ENCODE results near the gene CBFA2T3. TPM values are rescaled to one million over a fixed set of nuclear protein-coding genes. Genes with fewer than 3 reads are reported as not detected.

The CBFA2T3 gene
- total and polyA plus RNA-seq, 7 experiments from 2014 or later, result 0.14 to 25.2 (median 0.38) TPM; not detected in 1

- ChIA-PET POLR2A (no interaction called here), CTCF (no interaction called here)
- intact Hi-C loops (cut with micrococcal nuclease), result no loop called here
- peaks cover 6 to 27% (median 13%) of the 10 kb centered on the region in 11 donors for H3K9me3 Mint-ChIP-seq
- H3K36me3 ChIP-seq (ENCODE audit: control insufficient read depth in 2 of 3, insufficient read depth in 3 of 3, low read length in 3 of 3), result no peaks in the 10 kb centered on the region
- H3K27me3 ChIP-seq (ENCODE audit: control insufficient read depth in 2 of 2, insufficient read depth in 2 of 2, low read length in 2 of 2), result no peaks in the 10 kb centered on the region
- peaks cover 0 to 11% of the 10 kb centered on the region in 2 donors for H3K4me1 ChIP-seq (ENCODE audit: control insufficient read depth in 2 of 2, insufficient read depth in 2 of 2, low read length in 2 of 2)
- peaks cover 0 to 5% (median 0%) of the 10 kb centered on the region in 5 donors for H3K27me3 Mint-ChIP-seq
- DNase-seq (no peak), ATAC-seq (no peak)
- no peak overlapping the region for H3K4me3 ChIP-seq (ENCODE audit: low read length)
- H3K36me3 Mint-ChIP-seq, result peaks cover 0 to 21% (median 6%) of the 10 kb centered on the region in 5 donors
- no peak overlapping the region for H3K27ac Mint-ChIP-seq
- H3K27ac ChIP-seq (ENCODE audit: low read depth, low read length), result no peak overlapping the region
- H3K9me3 ChIP-seq (ENCODE audit: control insufficient read depth in 2 of 3, low read length in 3 of 3), result peaks cover 0 to 4% (median 0%) of the 10 kb centered on the region in 3 experiments
- peak overlapping the region in 1 of 10 donors; percentile 1 for H3K4me3 Mint-ChIP-seq
- peaks cover 0 to 32% (median 8%) of the 10 kb centered on the region in 7 donors for H3K4me1 Mint-ChIP-seq
These were observed 46.1 kb upstream of the CBFA2T3 start for GRCh38 chr16:89023151-89023551.

GRCh38 chr16:89022051-89022836 lies 45.2 kb upstream of the CBFA2T3 start:
- Mint-ChIP-seq H3K4me3 (no peak overlapping the region), H3K9me3 (peaks cover 4 to 22% (median 10%) of the 10 kb centered on the region in 11 donors), H3K4me1 (peaks cover 0 to 29% (median 8%) of the 10 kb centered on the region in 7 donors), H3K27ac (no peak overlapping the region), H3K27me3 (peaks cover 0 to 5% (median 0%) of the 10 kb centered on the region in 5 donors), H3K36me3 (peaks cover 0 to 16% (median 6%) of the 10 kb centered on the region in 5 donors)
- CTCF ChIA-PET, result no interaction called here
- DNase-seq (no peak), ATAC-seq (no peak)
- no peak overlapping the region for H3K4me3 ChIP-seq (ENCODE audit: low read length)
- peaks cover 0 to 4% (median 0%) of the 10 kb centered on the region in 3 experiments for H3K9me3 ChIP-seq (ENCODE audit: control insufficient read depth in 2 of 3, low read length in 3 of 3)
- no peaks in the 10 kb centered on the region for H3K27me3 ChIP-seq (ENCODE audit: control insufficient read depth in 2 of 2, insufficient read depth in 2 of 2, low read length in 2 of 2)
- POLR2A ChIA-PET, result no interaction called here
- H3K27ac ChIP-seq (ENCODE audit: low read depth, low read length), result no peak overlapping the region
- intact Hi-C loops (cut with micrococcal nuclease), result no loop called here
- no peaks in the 10 kb centered on the region for H3K36me3 ChIP-seq (ENCODE audit: control insufficient read depth in 2 of 3, insufficient read depth in 3 of 3, low read length in 3 of 3)
- H3K4me1 ChIP-seq (ENCODE audit: control insufficient read depth in 2 of 2, insufficient read depth in 2 of 2, low read length in 2 of 2), result peaks cover 0 to 11% of the 10 kb centered on the region in 2 donors

GRCh38 chr16:89020925-89021595 lies 44.1 kb upstream of the CBFA2T3 start:
- intact Hi-C loops (cut with micrococcal nuclease), result no loop called here
- Mint-ChIP-seq H3K27me3 (peaks cover 0 to 5% (median 0%) of the 10 kb centered on the region in 5 donors), H3K36me3 (peaks cover 0 to 6% (median 0%) of the 10 kb centered on the region in 5 donors), H3K9me3 (peaks cover 0 to 21% (median 3%) of the 10 kb centered on the region in 11 donors), H3K4me1 (peaks cover 0 to 19% (median 1%) of the 10 kb centered on the region in 7 donors), H3K4me3 (no peak overlapping the region), H3K27ac (no peak overlapping the region)
- Histone ChIP-seq H3K36me3 (ENCODE audit: control insufficient read depth in 2 of 3, insufficient read depth in 3 of 3, low read length in 3 of 3) (no peaks in the 10 kb centered on the region), H3K27me3 (ENCODE audit: control insufficient read depth in 2 of 2, insufficient read depth in 2 of 2, low read length in 2 of 2) (no peaks in the 10 kb centered on the region), H3K4me1 (ENCODE audit: control insufficient read depth in 2 of 2, insufficient read depth in 2 of 2, low read length in 2 of 2) (peaks cover 0 to 11% of the 10 kb centered on the region in 2 donors), H3K4me3 (ENCODE audit: low read length) (no peak overlapping the region), H3K9me3 (ENCODE audit: control insufficient read depth in 2 of 3, low read length in 3 of 3) (no peaks in the 10 kb centered on the region), H3K27ac (ENCODE audit: low read depth, low read length) (no peak overlapping the region)
- ChIA-PET POLR2A (no interaction called here), CTCF (no interaction called here)
- DNase-seq, result no peak
- no peak for ATAC-seq

- H3K9me3 Mint-ChIP-seq, result peaks cover 0 to 22% (median 2%) of the 10 kb centered on the region in 11 donors
- H3K4me3 Mint-ChIP-seq, result no peak overlapping the region
- intact Hi-C loops (cut with micrococcal nuclease), result no loop called here
- ChIA-PET CTCF (no interaction called here), POLR2A (interaction anchor here (0.6 kb wide), 1 partner anchor 608 kb away, joined by 4 read pairs; no protein-coding TSS in a partner anchor)
- no peaks in the 10 kb centered on the region for H3K36me3 ChIP-seq (ENCODE audit: control insufficient read depth in 2 of 3, insufficient read depth in 3 of 3, low read length in 3 of 3)
- ATAC-seq (peak; percentile 22), DNase-seq (peak in 1 of 9 donors; percentile 31)
- no peaks in the 10 kb centered on the region for H3K27me3 ChIP-seq (ENCODE audit: control insufficient read depth in 2 of 2, insufficient read depth in 2 of 2, low read length in 2 of 2)
- no peak overlapping the region for H3K4me3 ChIP-seq (ENCODE audit: low read length)
- peak overlapping the region in 1 of 9 donors; percentile 55 for H3K27ac Mint-ChIP-seq
- no peak overlapping the region for H3K27ac ChIP-seq (ENCODE audit: low read depth, low read length)
- H3K36me3 Mint-ChIP-seq, result peaks cover 0 to 4% (median 0%) of the 10 kb centered on the region in 5 donors
- peaks cover 0 to 5% (median 0%) of the 10 kb centered on the region in 5 donors for H3K27me3 Mint-ChIP-seq
- H3K9me3 ChIP-seq (ENCODE audit: control insufficient read depth in 2 of 3, low read length in 3 of 3), result no peaks in the 10 kb centered on the region
- H3K4me1 Mint-ChIP-seq, result peaks cover 0 to 16% (median 0%) of the 10 kb centered on the region in 7 donors
- H3K4me1 ChIP-seq (ENCODE audit: control insufficient read depth in 2 of 2, insufficient read depth in 2 of 2, low read length in 2 of 2), result peaks cover 0 to 5% of the 10 kb centered on the region in 2 donors
These were observed 43.3 kb upstream of the CBFA2T3 start for GRCh38 chr16:89020068-89020924.

DNA sequence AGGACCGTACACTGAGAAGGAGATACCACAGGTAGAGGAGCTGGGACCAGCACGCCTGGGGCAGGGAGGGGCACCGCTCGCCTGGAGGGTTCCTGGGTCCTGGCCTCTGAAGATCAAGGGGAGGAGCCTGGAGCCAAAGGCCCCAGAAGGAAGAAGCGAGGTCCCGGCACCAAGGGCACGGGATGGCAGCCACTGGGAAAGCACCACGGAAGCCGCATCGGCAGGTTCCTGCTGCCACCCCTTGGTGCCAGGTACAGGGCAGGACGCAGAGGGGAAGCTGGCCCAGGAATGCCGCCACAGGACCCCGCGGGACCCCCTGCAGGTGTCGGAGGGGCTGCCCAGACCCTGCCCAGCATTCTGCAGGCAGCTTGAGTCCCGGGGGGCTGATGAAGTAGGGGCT lies 42.5 kb upstream of the CBFA2T3 start:
- Mint-ChIP-seq H3K9me3 (peaks cover 0 to 19% (median 0%) of the 10 kb centered on the region in 11 donors), H3K27me3 (peaks cover 0 to 5% (median 0%) of the 10 kb centered on the region in 5 donors), H3K4me3 (no peak overlapping the region), H3K27ac (no peak overlapping the region), H3K4me1 (peaks cover 0 to 12% (median 0%) of the 10 kb centered on the region in 7 donors), H3K36me3 (peaks cover 0 to 4% (median 0%) of the 10 kb centered on the region in 5 donors)
- no peak for ATAC-seq
- Histone ChIP-seq H3K4me1 (ENCODE audit: control insufficient read depth in 2 of 2, insufficient read depth in 2 of 2, low read length in 2 of 2) (peaks cover 0 to 5% of the 10 kb centered on the region in 2 donors), H3K27me3 (ENCODE audit: control insufficient read depth in 2 of 2, insufficient read depth in 2 of 2, low read length in 2 of 2) (no peaks in the 10 kb centered on the region), H3K4me3 (ENCODE audit: low read length) (no peak overlapping the region), H3K9me3 (ENCODE audit: control insufficient read depth in 2 of 3, low read length in 3 of 3) (no peaks in the 10 kb centered on the region), H3K36me3 (ENCODE audit: control insufficient read depth in 2 of 3, insufficient read depth in 3 of 3, low read length in 3 of 3) (no peaks in the 10 kb centered on the region), H3K27ac (ENCODE audit: low read depth, low read length) (no peak overlapping the region)
- no peak for DNase-seq
- intact Hi-C loops (cut with micrococcal nuclease), result no loop called here
- ChIA-PET POLR2A (no interaction called here), CTCF (no interaction called here)
